ENCODE results near the gene ITPR2.

The ITPR2 gene

DNA sequence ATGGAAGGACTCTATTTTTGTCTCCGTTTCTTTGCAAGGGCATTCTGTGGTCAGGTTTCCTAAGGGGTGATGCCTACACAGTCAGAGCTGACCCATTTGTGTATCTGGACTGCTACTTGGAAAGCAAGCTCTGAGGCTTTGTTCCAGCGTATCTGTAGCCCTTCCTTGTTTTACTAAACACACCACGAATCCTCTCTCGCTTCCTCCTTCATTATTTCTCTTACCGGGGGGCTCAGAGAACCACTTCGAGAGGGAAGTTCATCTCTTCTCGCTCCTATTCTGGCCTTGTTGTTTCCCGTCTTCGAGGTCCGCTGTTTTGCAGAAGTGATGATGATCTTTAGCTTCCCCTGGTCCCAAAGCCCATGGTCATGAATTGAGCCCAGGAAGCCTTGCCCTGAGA lies 472.9 kb downstream of the ITPR2 start:
- no peaks in the 10 kb centered on the region for H3K79me2 ChIP-seq (ENCODE audit: insufficient read depth, low read length)
- H2AFZ ChIP-seq (ENCODE audit: low read length), result no peak overlapping the region
- no peaks in the 10 kb centered on the region for H4K20me1 ChIP-seq (ENCODE audit: insufficient read depth, low read length)
- no peaks in the 10 kb centered on the region for H3K27me3 ChIP-seq (ENCODE audit: insufficient read depth, low read length)
- no peaks in the 10 kb centered on the region for H3K36me3 ChIP-seq (ENCODE audit: insufficient read depth, low read length)
- H3K4me3 ChIP-seq (ENCODE audit: low read depth, low read length, poor library complexity, severe bottlenecking), result no peak overlapping the region
- H3K27ac ChIP-seq (ENCODE audit: low read depth, low read length, poor library complexity, severe bottlenecking), result no peak overlapping the region
- TF ChIP-seq, protein P1, sequence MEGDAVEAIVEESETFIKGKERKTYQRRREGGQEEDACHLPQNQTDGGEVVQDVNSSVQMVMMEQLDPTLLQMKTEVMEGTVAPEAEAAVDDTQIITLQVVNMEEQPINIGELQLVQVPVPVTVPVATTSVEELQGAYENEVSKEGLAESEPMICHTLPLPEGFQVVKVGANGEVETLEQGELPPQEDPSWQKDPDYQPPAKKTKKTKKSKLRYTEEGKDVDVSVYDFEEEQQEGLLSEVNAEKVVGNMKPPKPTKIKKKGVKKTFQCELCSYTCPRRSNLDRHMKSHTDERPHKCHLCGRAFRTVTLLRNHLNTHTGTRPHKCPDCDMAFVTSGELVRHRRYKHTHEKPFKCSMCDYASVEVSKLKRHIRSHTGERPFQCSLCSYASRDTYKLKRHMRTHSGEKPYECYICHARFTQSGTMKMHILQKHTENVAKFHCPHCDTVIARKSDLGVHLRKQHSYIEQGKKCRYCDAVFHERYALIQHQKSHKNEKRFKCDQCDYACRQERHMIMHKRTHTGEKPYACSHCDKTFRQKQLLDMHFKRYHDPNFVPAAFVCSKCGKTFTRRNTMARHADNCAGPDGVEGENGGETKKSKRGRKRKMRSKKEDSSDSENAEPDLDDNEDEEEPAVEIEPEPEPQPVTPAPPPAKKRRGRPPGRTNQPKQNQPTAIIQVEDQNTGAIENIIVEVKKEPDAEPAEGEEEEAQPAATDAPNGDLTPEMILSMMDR (IDR thresholded peaks at IDR 0.05; ENCODE audit: low read length), result no peak
- no peak overlapping the region for H3K9ac ChIP-seq (ENCODE audit: low read length)
- no peak overlapping the region for H3K4me2 ChIP-seq (ENCODE audit: low read length)
- no peaks in the 10 kb centered on the region for H3K9me2 ChIP-seq (ENCODE audit: low read depth, low read length)
- no peaks in the 10 kb centered on the region for H3F3A ChIP-seq (ENCODE audit: insufficient read depth, low read length)
- H3K9me3 ChIP-seq (ENCODE audit: low read length), result no peaks in the 10 kb centered on the region
- no peaks in the 10 kb centered on the region for H3K4me1 ChIP-seq (ENCODE audit: insufficient read depth, low read length, severe bottlenecking)

DNA sequence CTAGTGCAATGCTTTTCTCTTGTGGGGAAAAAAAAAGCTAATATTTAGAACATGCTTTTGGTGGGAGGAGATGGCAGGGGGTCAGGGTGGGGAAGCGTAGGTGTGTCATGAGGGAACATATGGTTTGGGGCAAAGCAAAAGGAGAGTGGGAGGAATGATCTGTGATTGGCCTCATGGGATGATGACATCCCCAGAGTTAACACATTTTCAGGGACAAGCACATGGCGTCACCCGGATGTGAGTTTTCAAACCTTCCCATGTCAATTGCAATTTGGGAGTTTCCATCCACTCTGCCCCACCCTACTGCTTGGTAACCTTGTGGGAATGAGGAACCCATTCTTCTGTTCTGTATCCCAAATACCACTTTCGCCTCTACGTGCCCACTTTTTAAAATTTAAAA lies 473.4 kb downstream of the ITPR2 start:
- Histone ChIP-seq H3K4me2 (ENCODE audit: low read length) (no peak overlapping the region), H3K36me3 (ENCODE audit: insufficient read depth, low read length) (no peaks in the 10 kb centered on the region), H3K9me2 (ENCODE audit: low read depth, low read length) (no peaks in the 10 kb centered on the region), H4K20me1 (ENCODE audit: insufficient read depth, low read length) (no peaks in the 10 kb centered on the region), H3K27ac (ENCODE audit: low read depth, low read length, poor library complexity, severe bottlenecking) (no peak overlapping the region), H3K79me2 (ENCODE audit: insufficient read depth, low read length) (no peaks in the 10 kb centered on the region), H3K27me3 (ENCODE audit: insufficient read depth, low read length) (no peaks in the 10 kb centered on the region), H3F3A (ENCODE audit: insufficient read depth, low read length) (no peaks in the 10 kb centered on the region), H3K9me3 (ENCODE audit: low read length) (no peaks in the 10 kb centered on the region), H2AFZ (ENCODE audit: low read length) (no peak overlapping the region), H3K4me1 (ENCODE audit: insufficient read depth, low read length, severe bottlenecking) (no peaks in the 10 kb centered on the region), H3K9ac (ENCODE audit: low read length) (no peak overlapping the region), H3K4me3 (ENCODE audit: low read depth, low read length, poor library complexity, severe bottlenecking) (no peak overlapping the region)
- TF ChIP-seq, protein P1 (IDR thresholded peaks at IDR 0.05; ENCODE audit: low read length), result no peak
- TF ChIP-seq EZH2 (IDR thresholded peaks at IDR 0.05; ENCODE audit: borderline replicate concordance, low read length), result no peak

DNA sequence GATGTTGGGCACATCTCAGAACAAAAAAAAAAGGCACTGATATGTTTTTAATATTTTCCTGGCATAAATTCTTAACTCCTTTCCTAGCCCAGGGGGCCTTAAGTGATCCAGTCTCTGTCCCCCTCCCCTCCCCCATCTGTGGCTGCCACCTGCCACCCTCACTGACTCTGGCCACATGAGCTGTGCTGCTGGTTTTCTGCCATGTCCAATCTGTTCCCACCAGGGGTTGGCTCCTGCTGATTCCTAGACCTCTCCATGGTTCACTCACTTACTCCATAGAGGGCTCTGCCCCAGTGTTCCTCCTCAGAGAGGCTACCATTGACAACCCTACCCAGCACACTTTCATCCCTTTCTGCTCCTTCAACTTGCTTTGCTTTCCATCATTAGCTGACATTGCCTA lies 474.3 kb downstream of the ITPR2 start:
- Histone ChIP-seq H3K9me3 (ENCODE audit: low read length) (no peaks in the 10 kb centered on the region), H3K4me1 (ENCODE audit: insufficient read depth, low read length, severe bottlenecking) (no peaks in the 10 kb centered on the region), H3K9me2 (ENCODE audit: low read depth, low read length) (no peaks in the 10 kb centered on the region), H3K79me2 (ENCODE audit: insufficient read depth, low read length) (no peaks in the 10 kb centered on the region), H3K27me3 (ENCODE audit: insufficient read depth, low read length) (no peaks in the 10 kb centered on the region), H3K36me3 (ENCODE audit: insufficient read depth, low read length) (no peaks in the 10 kb centered on the region), H4K20me1 (ENCODE audit: insufficient read depth, low read length) (no peaks in the 10 kb centered on the region), H2AFZ (ENCODE audit: low read length) (no peak overlapping the region), H3K4me3 (ENCODE audit: low read depth, low read length, poor library complexity, severe bottlenecking) (no peak overlapping the region), H3F3A (ENCODE audit: insufficient read depth, low read length) (no peaks in the 10 kb centered on the region), H3K9ac (ENCODE audit: low read length) (no peak overlapping the region), H3K4me2 (ENCODE audit: low read length) (no peak overlapping the region), H3K27ac (ENCODE audit: low read depth, low read length, poor library complexity, severe bottlenecking) (no peak overlapping the region)
- TF ChIP-seq, protein P1 (IDR thresholded peaks at IDR 0.05; ENCODE audit: low read length), result no peak
- TF ChIP-seq EZH2 (IDR thresholded peaks at IDR 0.05; ENCODE audit: borderline replicate concordance, low read length), result no peak

All from OCI-LY1 (cell line).